NOMO-1 treated with DMSO at 0.1 percent for 48 hours (cell line): ENCODE data around the gene RALB.
A peak's percentile ranks its signal among the peaks of the same experiment; 100 is the strongest.

ENCODE experiments used
- DNase-seq: peaks from one replicate; lab custom pipeline; 2025; ENCODE audit not compliant: unreplicated experiment; lab: John Stamatoyannopoulos, UW

RALB gene

DNA sequence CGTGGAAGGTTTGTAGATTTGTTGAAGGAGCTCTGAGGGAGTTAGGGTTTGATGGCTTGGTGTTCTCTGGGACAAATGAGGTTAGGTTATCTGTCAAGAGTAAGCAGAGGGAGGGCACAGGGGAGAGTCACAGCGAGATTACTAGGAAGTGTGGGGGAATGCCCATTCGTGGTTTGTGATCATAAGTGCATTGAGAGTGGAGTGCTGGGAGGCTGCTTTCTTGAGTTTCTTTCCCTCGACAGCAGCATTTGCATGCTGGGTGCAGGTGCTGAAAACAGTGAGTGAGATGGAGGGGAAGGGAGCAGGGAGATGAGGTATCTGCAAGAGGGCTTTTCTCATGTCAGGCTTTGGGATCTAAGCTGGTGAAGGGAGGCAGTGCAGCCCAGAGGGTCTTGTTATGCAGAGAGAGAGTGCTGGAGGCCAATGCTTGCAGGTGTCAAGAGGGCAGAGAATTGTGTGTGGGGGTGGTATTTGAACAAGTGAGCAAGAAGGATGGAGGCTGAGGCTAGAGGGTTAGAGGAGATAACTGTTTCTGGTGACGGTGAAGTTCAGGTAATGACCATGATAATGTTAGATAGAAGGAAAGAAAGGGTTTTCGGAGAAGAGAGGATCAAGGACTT is 8.8 kb downstream of the RALB start:
- DNase-seq: no peak

DNA sequence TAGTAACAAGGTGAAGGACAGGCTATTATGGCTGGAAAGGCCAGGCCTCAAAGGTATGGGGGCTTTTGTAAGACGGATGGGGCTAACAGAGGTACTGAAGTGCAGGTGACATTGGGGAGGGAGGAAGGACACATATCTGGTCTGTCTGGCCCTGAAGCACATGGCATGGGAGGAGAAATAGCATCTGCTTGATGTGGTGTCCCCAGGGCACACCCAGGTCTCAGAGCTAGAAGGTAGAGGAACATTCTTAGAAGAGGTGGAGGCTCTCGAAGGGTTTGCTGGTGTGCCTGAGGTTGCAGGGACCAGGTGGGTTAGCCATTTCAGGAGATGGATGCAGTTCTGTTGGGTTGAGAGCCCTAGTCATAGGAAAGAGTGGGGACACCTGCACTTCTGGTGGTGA is 9.5 kb downstream of the RALB start:
- no peak for DNase-seq

DNA sequence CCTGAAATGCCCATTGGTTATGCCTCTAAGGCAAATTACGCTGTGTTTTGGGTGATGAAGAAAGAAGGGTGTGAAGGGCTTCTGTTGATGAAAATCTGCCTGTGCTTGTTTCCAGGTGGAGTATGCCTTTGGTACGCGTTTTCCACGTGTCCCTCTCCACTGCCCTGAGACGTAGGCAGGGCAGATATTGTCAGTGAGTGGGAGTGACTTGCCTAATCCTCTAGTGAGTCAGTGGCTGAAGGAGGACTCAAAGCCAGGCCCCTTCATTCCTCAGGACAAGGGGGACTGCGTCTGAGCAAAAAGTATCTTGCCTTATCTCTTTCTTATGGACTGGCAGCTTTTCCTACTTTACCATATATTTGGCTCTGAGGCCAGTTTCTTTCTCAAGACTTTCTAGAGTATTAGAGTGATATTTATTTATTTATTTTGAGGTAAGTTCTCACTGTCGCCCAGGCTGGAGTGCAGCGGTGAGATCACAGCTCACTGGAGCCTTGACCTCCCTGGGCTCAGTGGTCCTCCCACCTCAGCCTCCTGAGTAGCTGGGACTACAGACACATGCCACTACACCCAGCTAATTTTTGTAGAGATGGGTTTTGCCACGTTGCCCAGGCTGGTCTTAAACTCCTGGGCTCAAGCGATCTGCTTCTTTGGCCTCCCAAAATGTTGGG is 10.2 kb downstream of the RALB start:
- no peak for DNase-seq

DNA sequence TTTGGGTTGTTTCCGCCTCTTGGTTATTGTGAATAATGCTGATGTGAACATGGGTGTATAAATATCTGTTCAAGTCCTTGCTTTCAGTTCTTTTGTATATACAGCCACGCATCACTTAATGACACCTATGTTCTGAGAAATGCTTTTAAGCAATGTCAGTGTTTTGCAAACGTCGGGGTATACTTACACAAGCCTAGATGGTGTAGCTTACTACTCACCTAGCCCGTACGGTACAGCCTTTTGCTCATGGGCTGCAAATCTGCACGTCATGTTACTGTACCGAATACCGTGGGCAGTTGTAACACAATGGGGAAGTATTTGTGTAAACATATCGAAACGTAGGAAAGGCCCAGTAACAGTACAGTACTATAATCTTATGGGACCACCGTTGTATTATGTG is 12.4 kb downstream of the RALB start:
- no peak for DNase-seq

DNA sequence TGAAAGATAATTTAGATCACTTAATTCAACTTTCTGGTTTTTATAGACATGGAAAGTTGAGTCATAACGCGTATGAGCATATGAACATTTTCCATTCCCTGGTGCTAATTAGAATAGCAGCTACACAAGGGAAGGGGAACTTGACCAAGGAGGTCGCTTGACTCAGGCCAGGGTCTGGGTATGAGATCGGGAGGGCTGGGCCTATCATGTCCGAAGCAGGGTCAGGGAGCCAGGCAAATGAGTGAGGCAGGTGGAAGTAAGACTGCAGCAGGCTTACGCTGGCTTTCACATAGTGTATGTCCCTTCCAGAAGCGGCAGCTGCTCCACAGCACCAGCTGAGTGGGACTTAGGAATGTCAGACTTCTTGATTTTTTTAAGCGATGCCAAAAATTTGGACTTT is 14.7 kb downstream of the RALB start:
- no peak for DNase-seq

DNA sequence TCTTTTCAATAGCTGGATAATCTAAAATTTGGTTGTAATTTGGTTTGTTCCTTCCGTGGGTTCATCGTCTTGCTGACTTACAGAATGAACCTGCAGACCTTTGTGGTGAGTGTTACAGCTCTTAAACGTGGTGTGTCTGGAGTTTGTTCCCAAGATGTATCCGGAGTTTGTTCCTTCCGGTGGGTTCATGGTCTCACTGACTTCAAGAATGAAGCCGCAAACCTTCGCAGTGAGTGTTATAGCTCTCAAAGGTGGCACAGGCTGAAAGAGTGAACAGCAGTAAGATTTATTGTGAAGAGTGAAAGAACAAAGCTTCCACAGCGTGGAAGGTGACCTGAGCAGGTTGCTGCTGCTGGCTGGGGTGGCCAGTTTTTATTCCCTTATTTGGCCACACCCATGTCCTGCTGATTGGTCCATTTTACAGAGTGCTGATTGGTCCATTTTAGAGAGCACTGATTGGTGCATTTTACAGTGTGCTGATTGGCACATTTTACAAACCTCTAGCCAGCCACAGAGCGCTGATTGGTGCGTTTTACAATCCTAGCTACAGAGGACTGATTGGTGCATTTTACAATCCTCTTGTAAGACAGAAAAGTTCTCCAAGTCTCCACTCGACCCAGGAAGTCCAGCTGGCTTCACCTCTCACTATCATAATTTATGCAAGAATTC is 16.6 kb downstream of the RALB start:
- no peak for DNase-seq

DNA sequence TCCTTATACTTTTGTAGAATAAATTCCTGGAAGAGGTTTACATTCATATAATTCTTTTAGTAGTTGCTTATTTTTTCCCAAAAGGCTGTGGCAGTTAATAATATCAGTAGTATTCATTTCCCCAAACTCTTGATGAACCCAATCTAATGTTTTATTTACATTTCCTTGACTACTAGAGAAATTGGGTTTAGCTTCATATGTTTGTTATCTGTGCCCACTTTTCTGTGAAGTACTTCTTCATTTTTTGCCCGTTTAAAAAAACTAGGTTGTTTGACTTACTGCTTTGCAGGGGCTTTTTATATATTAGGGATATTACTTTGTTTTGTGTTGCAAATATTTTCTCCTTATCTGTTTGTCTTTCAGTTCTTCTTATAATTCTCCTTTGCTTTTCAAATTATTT is 17.2 kb downstream of the RALB start:
- no peak for DNase-seq

DNA sequence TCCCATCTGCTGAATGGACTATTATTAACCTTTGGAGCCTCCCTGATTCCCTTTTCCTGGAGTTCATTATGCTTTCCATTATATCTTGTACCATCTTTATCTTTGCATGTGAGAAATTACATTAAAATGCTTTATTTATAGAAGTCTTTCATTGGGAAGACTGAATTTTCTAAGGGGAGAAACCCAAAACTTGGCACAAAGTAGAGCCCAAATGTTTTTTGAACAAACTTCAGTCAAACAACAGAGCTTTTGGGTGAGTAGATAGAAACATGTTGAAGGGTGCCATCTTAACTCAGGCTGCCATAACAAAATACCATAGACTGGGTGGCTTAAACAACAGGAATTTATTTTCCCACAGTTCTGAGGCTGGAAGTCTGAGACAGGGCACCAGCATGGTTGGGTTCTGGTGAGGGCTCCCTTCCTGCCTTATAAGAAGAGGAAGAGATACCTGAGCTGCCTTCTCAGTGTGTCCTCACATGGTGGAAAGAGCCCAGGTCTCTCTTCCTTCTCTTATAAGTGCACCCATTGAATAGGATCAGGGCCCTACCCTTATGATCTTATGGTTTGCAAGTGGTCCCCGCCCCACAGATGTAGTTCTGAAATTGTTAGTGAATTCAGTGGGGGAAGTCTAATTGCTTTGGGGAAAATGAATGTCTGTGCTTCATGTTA is 19.2 kb downstream of the RALB start:
- no peak for DNase-seq

DNA sequence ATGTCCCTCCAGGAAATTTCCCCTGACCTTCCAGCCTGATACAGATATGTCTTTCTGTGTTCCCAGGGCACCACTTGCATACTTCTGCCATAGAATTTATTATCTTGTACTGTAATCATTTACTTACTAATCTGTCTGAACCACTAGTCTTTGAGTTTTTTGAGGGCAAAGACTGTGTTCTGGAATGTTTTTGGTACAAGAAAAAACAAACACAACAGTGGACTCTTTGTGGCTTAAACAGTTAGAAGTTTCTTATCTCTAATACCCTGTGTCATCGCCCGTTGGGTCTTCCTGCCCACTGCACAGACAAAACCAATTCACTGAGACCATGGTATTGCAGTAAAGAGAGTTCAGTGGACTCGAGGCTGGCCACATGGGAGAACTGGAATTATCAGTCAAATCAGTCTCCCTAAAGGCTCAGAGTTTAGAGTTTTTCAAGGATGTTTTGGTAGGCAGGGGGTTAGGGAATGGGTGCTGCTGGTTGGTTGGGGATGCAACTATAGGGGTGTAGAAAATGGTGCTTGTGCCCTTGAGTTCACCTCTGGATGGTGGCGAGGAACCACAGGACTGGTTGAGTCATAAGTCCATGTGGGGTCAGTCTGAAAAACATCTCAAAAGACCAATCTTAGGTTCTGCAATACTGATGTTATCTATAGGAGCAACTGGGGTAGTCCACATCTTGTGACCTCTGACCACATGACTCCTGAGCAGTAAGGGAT is 20.3 kb downstream of the RALB start:
- no peak for DNase-seq

DNA sequence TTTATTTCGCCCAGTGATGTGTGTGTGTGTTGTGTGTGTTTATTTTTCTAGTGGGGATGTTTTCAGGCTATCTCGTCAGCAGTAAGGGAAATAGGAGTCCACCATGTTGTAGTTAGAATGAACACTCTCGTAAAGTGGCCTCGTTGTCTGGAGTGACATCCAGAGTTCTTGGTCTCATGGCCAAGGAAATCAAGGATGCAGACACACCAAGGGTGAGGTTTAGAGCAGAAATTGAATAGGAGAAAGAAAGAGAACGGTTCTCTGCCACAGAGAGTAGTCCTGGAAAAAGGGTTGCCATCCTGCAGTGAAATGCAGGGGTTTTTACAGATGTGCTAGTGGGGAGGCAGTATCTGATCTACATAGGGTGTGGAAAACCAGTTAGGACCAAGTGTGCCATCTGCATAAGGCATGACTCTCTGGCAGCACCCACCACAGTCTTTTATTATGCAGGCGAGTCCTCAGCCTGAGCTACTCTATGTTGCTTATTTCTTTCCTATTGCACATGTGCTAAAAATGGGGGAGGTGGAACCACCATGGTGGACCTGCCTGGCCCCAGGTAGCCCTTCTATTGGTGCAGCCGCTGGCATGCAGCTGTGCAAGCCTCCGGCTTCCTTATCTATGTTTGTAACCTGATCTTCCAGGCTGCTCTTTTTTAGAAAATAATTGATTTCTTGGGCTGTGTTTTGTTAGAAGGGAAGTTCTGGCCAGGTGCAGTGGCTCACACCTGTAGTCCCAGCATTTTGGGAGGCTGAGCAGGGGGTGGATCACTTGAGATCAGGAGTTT is 23.2 kb downstream of the RALB start:
- no peak for DNase-seq

DNA sequence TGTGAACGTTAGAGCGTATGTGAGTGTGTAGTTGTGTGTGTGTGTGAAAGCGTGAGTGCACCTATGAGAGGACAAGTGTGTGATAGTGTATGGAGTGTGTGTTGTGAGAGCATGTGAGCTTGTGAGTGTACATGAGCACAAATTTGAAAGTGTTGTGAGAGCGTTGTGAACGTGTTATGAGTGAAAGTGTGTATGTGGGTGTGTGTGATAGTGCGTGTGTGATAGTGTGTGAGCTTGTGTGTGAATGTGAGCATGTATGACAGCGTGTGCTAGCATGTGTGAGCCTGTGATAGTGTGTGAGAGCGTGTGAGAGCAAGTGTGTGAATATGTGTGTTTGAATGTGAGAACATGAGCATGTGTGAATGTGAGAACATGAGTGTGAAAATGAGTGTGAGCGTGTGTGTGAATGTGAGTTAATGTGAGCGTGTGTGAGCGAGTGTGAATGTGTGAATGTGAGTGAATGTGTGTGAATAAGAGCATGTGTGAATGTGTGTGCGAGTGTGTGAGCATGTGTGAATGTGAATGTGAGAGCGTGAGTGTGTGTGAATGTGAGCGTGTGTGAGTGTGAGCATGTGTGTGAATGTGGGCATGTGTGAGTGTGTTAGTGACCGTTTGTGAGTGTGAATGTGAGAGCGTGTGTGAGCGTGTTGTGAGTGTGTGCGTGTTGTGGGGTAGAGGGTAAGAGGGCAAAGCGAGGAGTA is 25.0 kb downstream of the RALB start:
- DNase-seq: no peak

DNA sequence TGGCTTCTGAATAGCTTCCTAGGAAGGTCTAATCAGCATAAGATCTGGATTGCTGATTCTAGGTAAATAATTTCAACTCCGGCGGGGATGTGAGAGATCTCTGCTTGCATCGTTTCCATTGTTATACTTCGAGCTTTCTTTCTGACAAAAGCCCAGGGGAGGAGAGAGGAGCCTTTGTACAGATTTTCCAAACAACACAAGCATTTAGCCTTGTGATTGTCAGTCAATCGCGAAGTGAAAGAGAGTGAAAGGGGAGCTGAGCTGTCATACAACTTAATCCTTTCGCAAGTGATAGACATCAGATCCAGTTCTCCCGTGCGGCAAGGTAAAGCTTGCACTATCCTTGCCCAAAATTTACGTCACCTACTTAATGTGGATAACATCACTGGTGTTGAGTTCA is 26.2 kb downstream of the RALB start:
- no peak for DNase-seq

DNA sequence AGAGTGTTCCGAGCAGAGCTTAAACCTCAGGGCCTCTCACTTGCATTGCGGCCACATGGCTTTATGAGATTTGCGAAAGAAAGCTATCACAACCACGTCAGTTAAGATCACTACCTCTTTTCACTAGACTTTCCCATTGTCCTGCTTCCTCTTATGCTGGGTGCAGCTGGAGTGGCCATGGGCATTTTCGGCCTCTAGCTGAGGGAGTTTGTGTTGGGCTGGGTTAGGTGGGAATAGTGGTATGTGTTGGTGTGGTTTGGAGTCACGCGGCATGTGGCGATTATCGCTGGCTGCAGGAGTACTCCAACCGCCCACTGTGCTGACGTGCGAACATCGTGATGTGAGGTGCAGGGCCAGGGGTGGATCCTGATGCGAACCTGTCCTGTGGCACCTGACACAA is 27.1 kb downstream of the RALB start:
- peak; percentile 25 for DNase-seq

DNA sequence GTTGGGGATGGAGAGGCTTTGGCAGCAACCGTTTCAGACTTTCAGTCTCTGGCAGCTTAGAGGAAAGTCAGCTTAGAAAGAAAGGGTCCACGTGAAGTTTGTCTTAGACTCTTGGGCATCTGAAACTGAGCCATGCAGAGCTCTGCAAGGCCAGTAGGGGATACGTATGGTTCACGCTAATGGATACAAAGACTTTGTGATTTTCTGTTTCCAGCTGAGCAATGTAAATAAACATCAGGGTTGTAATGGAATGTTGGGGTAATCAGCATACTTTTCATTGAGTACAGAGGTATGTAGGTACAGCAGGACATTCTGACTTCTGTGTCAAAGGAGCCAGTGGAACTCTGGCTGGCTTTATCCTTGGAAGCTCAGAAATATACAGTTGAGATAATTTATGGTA is 31.0 kb downstream of the RALB start:
- DNase-seq: no peak

DNA sequence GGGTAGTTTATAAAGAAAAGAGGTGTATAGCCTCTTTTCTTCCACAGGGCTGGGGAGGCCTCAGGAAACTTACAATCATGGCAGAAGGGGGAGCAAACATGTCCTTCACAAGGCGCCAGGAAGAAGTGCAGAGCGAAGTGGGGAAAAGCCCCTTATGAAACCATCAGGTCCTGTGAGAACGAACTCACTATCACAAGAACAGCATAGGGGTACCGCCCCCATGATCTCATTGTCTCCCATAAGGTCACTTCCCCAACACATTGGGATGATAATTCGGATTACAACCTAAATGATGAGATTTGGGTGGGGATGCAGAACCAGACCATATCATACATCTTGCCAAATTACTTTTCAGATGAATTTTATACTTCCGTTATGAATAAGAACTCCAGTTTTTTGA is 32.4 kb downstream of the RALB start:
- no peak for DNase-seq

DNA sequence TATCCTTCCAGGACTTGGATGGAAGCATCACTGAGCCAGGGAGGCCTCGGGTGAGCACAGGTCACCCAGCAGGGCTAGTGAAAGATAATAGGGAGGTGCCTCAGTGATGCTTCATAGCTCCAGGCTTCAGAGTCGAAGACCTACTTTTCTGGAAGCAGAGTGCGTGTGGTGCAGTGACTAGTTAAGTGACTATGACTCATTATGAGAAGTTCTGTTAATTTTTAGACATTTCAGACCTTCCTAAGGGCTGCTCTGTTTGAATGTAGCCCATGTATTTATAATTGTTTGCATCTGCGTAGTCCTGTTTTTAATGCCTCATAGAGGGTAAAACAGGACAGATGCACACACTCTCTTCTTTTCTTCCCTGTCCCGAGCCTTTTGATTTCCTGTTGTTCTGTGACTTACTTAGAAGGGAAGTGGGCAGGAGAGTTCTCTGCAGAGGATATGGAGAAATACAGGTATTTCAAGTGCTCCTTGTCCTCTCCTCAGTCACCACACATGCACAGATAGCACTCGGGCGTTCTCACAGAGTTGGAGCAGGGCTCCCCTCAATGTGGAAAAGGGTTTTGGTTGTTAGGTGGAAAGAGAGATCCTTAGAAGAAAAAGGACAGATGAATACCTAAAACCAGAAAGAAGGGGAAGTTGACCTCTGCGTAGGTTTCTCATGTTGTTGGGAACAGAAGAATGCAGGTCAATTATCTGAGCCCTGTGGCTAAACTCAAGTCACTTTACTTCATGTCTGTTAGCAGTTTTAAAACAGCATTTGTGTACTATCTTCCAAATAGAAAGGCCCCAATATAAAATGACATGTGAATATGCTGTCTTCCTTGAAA is 34.7 kb downstream of the RALB start:
- DNase-seq: peak; percentile 74

DNA sequence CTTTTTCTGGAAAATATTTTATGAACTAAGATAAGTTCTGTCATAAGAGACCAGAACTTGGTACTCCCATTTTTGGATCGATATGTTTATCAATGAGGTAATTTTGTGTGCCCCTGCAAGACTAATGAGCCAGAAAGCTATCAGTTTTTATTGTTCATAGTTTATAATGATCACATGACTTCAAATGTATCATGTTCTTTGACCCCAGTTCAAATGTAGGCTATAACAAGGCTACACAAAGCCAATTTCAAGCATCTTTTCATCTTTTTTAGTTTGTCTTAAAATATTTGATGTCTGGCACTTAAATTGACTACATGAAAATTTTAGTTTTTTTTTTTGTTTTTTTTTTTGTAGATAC is 35.3 kb downstream of the RALB start:
- DNase-seq: no peak

DNA sequence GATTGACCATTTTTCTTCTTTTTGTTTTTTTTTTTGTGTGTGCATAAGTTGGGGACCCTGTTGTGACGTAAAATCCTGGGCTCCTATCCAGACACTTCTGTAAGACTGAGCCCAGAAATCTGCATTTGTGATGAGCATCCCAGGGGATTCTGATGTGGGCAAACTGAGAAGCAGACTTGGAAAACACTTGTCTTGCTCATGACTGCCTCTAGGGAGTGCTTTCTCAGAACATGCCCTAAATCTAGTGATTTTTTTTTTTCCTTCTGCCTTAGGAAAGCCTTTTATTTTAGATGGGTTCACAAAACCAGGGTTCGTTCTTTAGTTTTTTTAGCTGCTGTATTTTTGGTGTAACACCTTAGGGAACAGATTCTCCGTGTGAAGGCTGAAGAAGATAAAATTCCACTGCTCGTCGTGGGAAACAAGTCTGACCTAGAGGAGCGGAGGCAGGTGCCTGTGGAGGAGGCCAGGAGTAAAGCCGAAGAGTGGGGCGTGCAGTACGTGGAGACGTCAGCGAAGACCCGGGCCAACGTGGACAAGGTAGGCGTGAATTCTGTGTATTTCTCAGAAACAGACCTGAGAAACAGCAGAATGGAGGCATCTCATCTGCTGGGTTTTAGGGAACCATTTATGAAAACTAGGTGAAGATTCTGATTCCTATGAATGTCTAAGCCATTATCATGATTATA is 36.7 kb downstream of the RALB start:
- no peak for DNase-seq

DNA sequence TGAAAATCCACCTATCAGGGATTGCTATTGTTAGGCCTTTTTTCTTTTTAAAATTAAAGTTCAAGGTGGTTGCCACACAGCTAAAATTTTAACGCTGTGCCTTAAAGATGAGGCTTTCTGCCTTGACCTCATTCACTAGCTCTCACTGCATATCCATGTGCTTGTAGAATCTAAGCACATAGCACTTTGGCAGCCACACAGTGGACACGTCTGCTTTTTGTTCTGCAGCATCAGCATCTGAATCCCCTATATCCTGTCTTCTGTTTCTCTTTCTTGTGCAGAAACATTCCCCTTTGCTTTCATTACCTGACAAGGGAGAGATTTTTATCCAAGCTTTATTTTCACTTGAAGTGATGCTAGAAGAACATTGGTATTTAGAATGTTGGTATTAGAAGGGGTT is 38.1 kb downstream of the RALB start:
- no peak for DNase-seq
